PC-3 (cell line): Measurements from ENCODE around the gene TENM4. TPM values are rescaled to one million over a fixed set of nuclear protein-coding genes. Genes with fewer than 3 reads are reported as not detected.

Experiments used
- ATAC-seq: fragments of 200-7000 bp; cut with Tn5 transposase; 2 replicates; pipeline ENCODE4 v1.9.1; 2020; ENCODE audit warnings: mild to moderate bottlenecking, moderate library complexity
- BruUV-seq: library from RNA; stranded (reverse); fragments of 400-500 nt; replicated peaks from 2 replicates; lab custom pipeline; 2021; lab: Mats Ljungman, UMichigan
- CTCF ChIA-PET: fragments of 300-600 bp; sonication (Branson Sonifier 250); formaldehyde crosslinking; loops from one replicate; lab custom pipeline; 2022; ENCODE audit warnings: antibody characterized with exemption; lab: Charles Lee
- POLR2A ChIA-PET: fragments of 300-600 bp; sonication (Branson Sonifier 250); formaldehyde crosslinking; loops from one replicate; lab custom pipeline; 2022; ENCODE audit warnings: antibody characterized with exemption; ENCODE audit not compliant: unreplicated experiment; lab: Charles Lee
- DNase-seq: peaks from one replicate; pipeline ENCODE4 v3.0.0-alpha.2; 2015
- H2AFZ ChIP-seq: fragments of 300-600 bp; sonication (generic); 2 replicates; pipeline ENCODE4 v1.6.0; 2016; ENCODE audit warnings: antibody characterized with exemption, low read length
- H3F3A ChIP-seq: fragments of 300-600 bp; sonication (generic); one replicate; pipeline ENCODE4 v1.6.0; 2017; ENCODE audit warnings: antibody characterized with exemption, low read length, control low read depth, mild to moderate bottlenecking; ENCODE audit not compliant: unreplicated experiment
- H3K27ac ChIP-seq: fragments of 300-600 bp; sonication (generic); 2 replicates; pipeline ENCODE4 v1.5.1; 2016; ENCODE audit warnings: mild to moderate bottlenecking, low read length
- H3K27me3 ChIP-seq: fragments of 300-600 bp; sonication (generic); 2 replicates; pipeline ENCODE4 v1.6.1; 2016; ENCODE audit warnings: low read length, mixed read lengths
- H3K36me3 ChIP-seq: fragments of 300-600 bp; sonication (generic); 2 replicates; pipeline ENCODE4 v1.6.1; 2016; ENCODE audit warnings: low read depth, mixed run types, low read length, mixed read lengths
- H3K4me1 ChIP-seq: fragments of 300-600 bp; sonication (generic); 2 replicates; pipeline ENCODE4 v1.5.1; 2016; ENCODE audit warnings: low read length; ENCODE audit not compliant: insufficient read depth
- H3K4me2 ChIP-seq: fragments of 300-600 bp; sonication (generic); 2 replicates; pipeline ENCODE4 v1.6.0; 2016; ENCODE audit warnings: low read length
- H3K4me3 ChIP-seq: fragments of 300-600 bp; sonication (generic); 2 replicates; pipeline ENCODE4 v1.5.1; 2016; ENCODE audit warnings: mild to moderate bottlenecking, low read length, mixed read lengths
- H3K79me2 ChIP-seq: fragments of 300-600 bp; sonication (generic); 2 replicates; pipeline ENCODE4 v1.6.1; 2017; ENCODE audit warnings: low read length, mixed read lengths
- H3K9ac ChIP-seq: fragments of 300-600 bp; sonication (generic); 2 replicates; pipeline ENCODE4 v1.6.0; 2016; ENCODE audit warnings: mild to moderate bottlenecking, low read length
- H3K9me2 ChIP-seq: fragments of 300-600 bp; sonication (generic); replicated peaks from 2 replicates; pipeline ENCODE4 v1.6.1; 2016; ENCODE audit warnings: mixed run types, low read length, mixed read lengths
- H3K9me3 ChIP-seq: fragments of 300-600 bp; sonication (generic); 2 replicates; pipeline ENCODE4 v1.6.1; 2016; ENCODE audit warnings: low read length, mixed read lengths
- H4K20me1 ChIP-seq: fragments of 300-600 bp; sonication (generic); 2 replicates; pipeline ENCODE4 v1.6.1; 2016; ENCODE audit warnings: low read length, mixed read lengths
- CTCF ChIP-seq: fragments of 300-600 bp; sonication (generic); conservative IDR thresholded peaks from 2 replicates; pipeline ENCODE4 v1.5.1; 2017; ENCODE audit warnings: antibody characterized with exemption, low read depth, mild to moderate bottlenecking, low read length
- EZH2 ChIP-seq: fragments of 300-600 bp; sonication (generic); IDR thresholded peaks from one replicate; pipeline ENCODE4 v1.6.1; 2017; ENCODE audit warnings: antibody characterized with exemption, mild to moderate bottlenecking, low read length; ENCODE audit not compliant: unreplicated experiment
- EZH2phosphoT487 ChIP-seq: fragments of 300-600 bp; sonication (generic); IDR thresholded peaks from 2 replicates; pipeline ENCODE4 v1.6.1; 2018; ENCODE audit warnings: mild to moderate bottlenecking, antibody characterized with exemption, low read length, borderline replicate concordance
- intact Hi-C: fragments of 100-400 bp; cut with micrococcal nuclease; formaldehyde crosslinking; loops from 2 replicates; pipeline ENCODE4 v1.9.0; 2023
- total RNA-seq: library from RNA; depleted of rRNA; stranded (reverse); fragments of >200 nt; gene quantifications from 2 replicates; pipeline ENCODE4 v1.2.3, GENCODE V29; 2014

TENM4 gene
- total RNA-seq, 1 experiment from 2014 or later = 19.7 TPM

- Histone ChIP-seq H3K36me3 (no peaks in the 10 kb centered on the region), H3K9ac (no peak overlapping the region), H3K4me2 (no peak overlapping the region), H3K79me2 (no peaks in the 10 kb centered on the region), H3K4me1 (0 out of 2 replicates have a peak, but pooled peaks cover 3% of the 10 kb centered on the region), H4K20me1 (no peaks in the 10 kb centered on the region), H3K9me2 (0 out of 2 replicates have a peak, but pooled peaks cover 4% of the 10 kb centered on the region), H3K27me3 (peaks cover 10% of the 10 kb centered on the region), H3K4me3 (no peak overlapping the region), H3F3A (no peaks in the 10 kb centered on the region), H3K27ac (no peak overlapping the region), H2AFZ (no peak overlapping the region), H3K9me3 (no peaks in the 10 kb centered on the region)
- DNase-seq = no peak
- intact Hi-C loops = no loop called here
- TF ChIP-seq EZH2 (no peak), CTCF (no peak), EZH2phosphoT487 (no peak)
- ATAC-seq = no peak
- BruUV-seq = no TSS peak
- ChIA-PET CTCF (no interaction called here), POLR2A (no interaction called here)
These were observed 12.4 kb downstream of the TENM4 start for GRCh38 chr11:79428406-79428805.

DNA sequence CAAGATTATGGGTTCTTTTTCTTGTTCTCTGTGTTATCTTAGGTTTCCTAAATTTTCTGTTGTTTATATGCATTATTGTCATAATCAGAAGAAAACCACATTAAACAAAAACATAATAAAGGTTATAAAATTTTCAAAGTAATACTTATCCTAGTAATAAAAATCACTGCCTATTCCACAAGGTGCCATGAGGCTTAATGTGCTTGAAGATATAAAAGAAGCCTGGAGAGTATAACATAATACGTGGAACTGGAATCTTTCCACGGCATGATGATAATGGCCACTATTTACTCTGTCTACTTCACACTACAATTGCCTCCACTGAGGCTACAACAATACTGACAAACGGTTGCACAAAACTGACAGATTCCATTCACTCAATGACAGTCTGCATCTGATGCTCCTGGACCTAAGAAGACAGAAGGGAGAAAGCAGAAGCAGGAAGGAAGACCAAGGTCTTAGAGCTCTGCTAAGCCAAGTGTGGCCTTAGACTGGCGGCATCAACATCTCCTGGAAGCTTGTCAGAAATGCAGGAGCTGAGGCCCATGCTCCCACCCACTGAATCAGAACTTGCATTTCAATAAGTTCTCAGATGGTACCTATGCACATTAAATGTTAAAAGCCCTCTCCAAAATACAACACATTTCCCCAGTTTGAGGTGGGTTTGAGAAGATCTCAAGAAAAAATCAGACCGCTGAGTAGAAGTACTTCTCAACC is 13.1 kb downstream of the TENM4 start:
- Histone ChIP-seq H4K20me1 (no peaks in the 10 kb centered on the region), H3F3A (no peaks in the 10 kb centered on the region), H3K27ac (no peak overlapping the region), H3K9me3 (no peaks in the 10 kb centered on the region), H3K4me3 (no peak overlapping the region), H3K4me1 (0 out of 2 replicates have a peak, but pooled peaks cover 3% of the 10 kb centered on the region), H3K79me2 (no peaks in the 10 kb centered on the region), H3K36me3 (no peaks in the 10 kb centered on the region), H2AFZ (no peak overlapping the region), H3K27me3 (peaks cover 3% of the 10 kb centered on the region; the same call in 1 of the 2 replicates), H3K4me2 (no peak overlapping the region), H3K9me2 (0 out of 2 replicates have a peak, but pooled peaks cover 4% of the 10 kb centered on the region), H3K9ac (no peak overlapping the region)
- BruUV-seq = no TSS peak
- ChIA-PET POLR2A (no interaction called here), CTCF (no interaction called here)
- ATAC-seq = no peak
- no peak for DNase-seq
- intact Hi-C loops = no loop called here
- no peak for TF ChIP-seq EZH2
- no peak for TF ChIP-seq CTCF
- TF ChIP-seq EZH2phosphoT487 = no peak

GRCh38 chr11:79427126-79427525 is 13.7 kb downstream of the TENM4 start:
- no peaks in the 10 kb centered on the region for H3K27me3 ChIP-seq
- no peaks in the 10 kb centered on the region for H3K79me2 ChIP-seq
- H3F3A ChIP-seq = no peaks in the 10 kb centered on the region
- ChIA-PET CTCF (no interaction called here), POLR2A (no interaction called here)
- no peak overlapping the region for H3K4me2 ChIP-seq
- DNase-seq = no peak
- H3K9me2 ChIP-seq = 0 out of 2 replicates have a peak, but pooled peaks cover 4% of the 10 kb centered on the region
- H3K4me1 ChIP-seq = 0 out of 2 replicates have a peak, but pooled peaks cover 3% of the 10 kb centered on the region
- intact Hi-C loops = no loop called here
- ATAC-seq = no peak
- no peak for TF ChIP-seq EZH2phosphoT487
- no peak for TF ChIP-seq CTCF
- no peaks in the 10 kb centered on the region for H3K36me3 ChIP-seq
- no peak overlapping the region for H2AFZ ChIP-seq
- H3K9me3 ChIP-seq = no peaks in the 10 kb centered on the region
- no peak overlapping the region for H3K9ac ChIP-seq
- no peaks in the 10 kb centered on the region for H4K20me1 ChIP-seq
- no peak overlapping the region for H3K4me3 ChIP-seq
- H3K27ac ChIP-seq = no peak overlapping the region
- BruUV-seq = no TSS peak
